AG09319 (cell line): Measurements from ENCODE around the gene HKDC1.

ENCODE experiments used
- DNase-seq: peaks from one replicate; pipeline ENCODE4 v3.0.0-alpha.2; 2010; ENCODE audit warnings: low read depth; ENCODE audit errors: extremely low read depth
- TF ChIP-seq, protein P1 (sequence below): IDR thresholded peaks from 2 replicates; pipeline ENCODE4 v1.5.1; 2011; ENCODE audit warnings: low read depth, mild to moderate bottlenecking, inconsistent platforms, low read length, moderate library complexity

The HKDC1 gene

DNA sequence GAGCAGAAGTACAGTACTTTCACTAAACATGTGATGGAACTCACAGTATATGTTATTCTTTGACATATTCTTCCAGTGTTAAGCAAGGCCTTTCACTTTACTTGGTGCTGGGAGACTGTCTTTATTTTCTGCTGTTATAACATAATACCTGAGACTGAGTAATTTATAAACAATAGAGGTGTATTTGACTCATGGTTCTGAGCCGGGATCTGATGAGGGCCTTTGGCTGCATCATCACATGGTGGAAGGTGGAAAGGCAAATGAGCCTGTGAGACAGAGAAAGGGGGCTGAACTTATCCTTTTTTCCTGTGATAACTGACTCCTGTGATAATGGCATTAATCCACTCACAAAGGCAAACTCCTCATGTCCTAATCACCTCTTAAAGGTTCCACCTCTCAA lies 38.7 kb upstream of the HKDC1 start:
- TF ChIP-seq, protein P1, sequence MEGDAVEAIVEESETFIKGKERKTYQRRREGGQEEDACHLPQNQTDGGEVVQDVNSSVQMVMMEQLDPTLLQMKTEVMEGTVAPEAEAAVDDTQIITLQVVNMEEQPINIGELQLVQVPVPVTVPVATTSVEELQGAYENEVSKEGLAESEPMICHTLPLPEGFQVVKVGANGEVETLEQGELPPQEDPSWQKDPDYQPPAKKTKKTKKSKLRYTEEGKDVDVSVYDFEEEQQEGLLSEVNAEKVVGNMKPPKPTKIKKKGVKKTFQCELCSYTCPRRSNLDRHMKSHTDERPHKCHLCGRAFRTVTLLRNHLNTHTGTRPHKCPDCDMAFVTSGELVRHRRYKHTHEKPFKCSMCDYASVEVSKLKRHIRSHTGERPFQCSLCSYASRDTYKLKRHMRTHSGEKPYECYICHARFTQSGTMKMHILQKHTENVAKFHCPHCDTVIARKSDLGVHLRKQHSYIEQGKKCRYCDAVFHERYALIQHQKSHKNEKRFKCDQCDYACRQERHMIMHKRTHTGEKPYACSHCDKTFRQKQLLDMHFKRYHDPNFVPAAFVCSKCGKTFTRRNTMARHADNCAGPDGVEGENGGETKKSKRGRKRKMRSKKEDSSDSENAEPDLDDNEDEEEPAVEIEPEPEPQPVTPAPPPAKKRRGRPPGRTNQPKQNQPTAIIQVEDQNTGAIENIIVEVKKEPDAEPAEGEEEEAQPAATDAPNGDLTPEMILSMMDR: no peak
- DNase-seq: no peak

DNA sequence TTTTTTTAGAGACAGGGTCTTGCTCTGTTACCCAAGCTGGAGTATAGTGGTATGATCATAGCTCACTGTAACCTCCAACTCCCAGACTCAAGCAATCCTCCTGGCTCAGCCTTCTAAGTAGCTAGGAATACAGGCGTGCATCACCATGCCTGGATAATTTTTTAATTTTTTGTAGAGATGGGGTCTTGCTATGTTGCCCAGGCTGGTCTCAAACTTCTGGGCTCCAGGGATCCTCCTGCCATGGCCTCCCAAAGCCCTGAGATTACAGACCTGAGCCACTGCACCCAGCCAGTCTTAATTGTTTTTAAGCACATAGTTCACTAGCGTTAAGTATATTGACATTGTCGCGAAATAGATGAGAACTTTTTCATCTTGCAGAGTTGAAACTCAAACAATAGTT lies 38.1 kb upstream of the HKDC1 start:
- TF ChIP-seq, protein P1: no peak

DNA sequence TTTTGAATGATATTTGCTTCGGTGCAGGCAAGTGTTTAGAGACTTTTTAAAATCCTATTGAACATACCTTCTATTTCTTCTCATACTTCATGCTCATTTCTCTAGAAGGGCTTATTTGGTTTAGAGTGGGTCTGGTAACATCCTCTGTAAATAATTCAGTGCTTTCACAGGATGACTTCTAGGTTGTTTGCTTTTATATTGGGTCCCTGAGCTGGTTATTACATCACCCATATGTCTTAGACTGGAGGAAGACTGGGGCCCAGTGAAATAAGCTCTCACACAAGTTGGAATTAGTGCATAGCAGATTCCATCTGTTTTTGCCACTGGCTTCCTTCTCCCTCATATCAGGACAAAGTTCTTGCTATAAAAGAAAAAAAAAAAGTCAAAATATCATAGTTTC lies 33.6 kb upstream of the HKDC1 start:
- TF ChIP-seq, protein P1: no peak
- DNase-seq: no peak

More for the DNA sequence above, 38.1 kb upstream of the HKDC1 start:
- no peak for DNase-seq

DNA sequence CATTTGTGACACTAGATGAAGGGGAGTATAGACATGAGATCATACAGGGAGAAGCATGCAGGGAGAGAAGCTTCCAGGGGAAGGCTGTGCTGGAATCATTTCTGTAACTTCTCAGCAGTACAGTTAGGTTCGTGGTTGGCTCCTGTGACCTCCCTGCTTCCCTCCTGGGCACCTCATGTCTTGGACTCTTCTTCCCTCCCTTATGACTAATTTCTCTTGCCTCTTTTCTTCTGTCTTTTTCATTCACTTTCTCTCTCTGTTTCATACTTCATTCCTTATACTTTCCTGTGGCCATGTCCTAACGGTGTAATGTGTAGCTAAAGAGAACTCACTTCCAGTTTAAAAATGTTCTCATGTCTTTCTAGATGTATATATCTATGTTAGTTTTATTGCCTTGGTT lies 19.1 kb upstream of the HKDC1 start:
- no peak for DNase-seq
- TF ChIP-seq, protein P1: no peak

DNA sequence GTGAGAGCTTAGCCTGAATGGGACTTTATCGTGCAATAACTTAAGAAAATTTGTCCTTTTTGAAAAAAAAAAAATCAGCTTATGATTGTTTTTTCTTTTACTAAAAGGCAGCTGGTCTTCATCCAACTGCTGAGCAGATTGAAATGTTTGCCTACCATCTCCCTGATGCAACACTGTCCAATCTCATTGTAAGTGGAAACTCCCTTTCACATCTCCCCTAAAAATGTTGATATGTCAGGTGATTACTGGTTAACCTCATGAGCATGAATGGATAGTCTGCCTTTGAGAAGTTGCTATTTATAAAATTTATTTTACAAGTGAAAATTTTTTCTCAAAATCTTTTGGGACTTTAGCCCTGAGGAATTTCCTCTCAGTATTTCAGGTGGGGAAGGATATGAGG lies 17.8 kb upstream of the HKDC1 start:
- peak; percentile 41 for DNase-seq
- TF ChIP-seq, protein P1: no peak

DNA sequence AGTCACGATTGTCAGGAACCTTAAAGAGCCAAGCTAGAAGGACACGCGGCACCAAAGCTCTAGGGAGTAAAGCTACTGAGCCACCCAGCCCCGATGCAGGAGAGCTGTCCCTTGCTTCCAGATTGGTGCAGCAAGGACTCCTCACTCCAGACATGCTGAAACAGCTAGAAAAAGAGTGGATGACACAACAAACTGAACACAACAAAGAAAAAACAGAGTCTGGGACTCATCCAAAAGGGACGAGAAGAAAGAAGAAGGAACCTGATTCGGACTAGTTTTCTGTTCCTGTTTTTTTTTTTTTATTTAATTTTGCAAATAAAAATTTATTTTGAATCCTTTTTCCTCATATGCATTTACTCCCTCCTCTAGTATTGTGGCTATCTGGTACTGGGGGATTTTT lies 11.4 kb upstream of the HKDC1 start:
- DNase-seq: no peak
- TF ChIP-seq, protein P1: no peak

DNA sequence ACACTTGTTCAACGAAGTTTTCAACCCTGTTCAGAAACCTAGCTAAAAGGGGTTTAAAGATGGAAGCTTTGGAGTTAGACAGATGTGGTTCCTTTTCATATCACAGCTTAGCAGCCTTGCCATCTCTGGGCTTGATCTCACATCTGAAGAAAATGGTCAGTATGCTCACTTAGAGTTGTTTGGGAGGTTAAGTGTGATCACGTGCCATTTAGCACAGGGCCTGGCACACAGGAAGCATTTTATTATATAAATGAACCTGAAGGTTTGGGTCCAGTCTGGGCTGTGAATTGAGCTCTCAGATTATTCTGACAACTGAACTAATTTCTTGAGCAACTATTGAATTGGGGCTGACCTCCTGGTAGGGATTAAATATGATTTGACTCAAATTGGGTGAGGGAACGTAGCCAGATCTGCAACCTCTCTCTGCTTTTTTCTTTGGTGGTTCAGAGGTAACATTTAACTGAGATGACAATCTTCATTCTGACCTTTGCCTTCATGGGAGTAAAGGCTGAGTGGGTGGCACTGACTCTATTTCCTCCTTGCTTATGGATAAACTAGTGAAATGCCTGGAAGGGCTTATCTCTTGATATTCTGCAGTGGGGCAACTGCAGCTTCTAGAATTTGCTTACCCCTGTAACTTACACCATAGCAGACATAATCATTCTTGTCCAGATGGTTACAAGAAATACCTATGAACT lies 10.2 kb upstream of the HKDC1 start:
- TF ChIP-seq, protein P1: no peak
- no peak for DNase-seq
